Transverse colon (tissue), 4 donors: ENCODE data around the gene SCGB3A1. TPM values are rescaled to one million over a fixed set of nuclear protein-coding genes. Genes with fewer than 3 reads are reported as not detected.

Experiments
- DNase-seq: peaks from one replicate; pipeline ENCODE4 v3.0.0-alpha.2; 2019
- H3K27ac ChIP-seq, 4 donors: fragments of 200-600 bp; sonication (generic); 2 replicates each; pipeline ENCODE4 v1.5.1; 2016 to 2018; ENCODE audit warnings: inconsistent platforms in 4 of 4
- H3K27me3 ChIP-seq: fragments of 200-600 bp; sonication (generic); 2 replicates; pipeline ENCODE4 v1.5.1; 2017; ENCODE audit warnings: inconsistent platforms
- H3K36me3 ChIP-seq, 4 donors: fragments of 200-600 bp; sonication (generic); 2 replicates each; pipeline ENCODE4 v1.5.1; 2017 to 2019; ENCODE audit warnings: inconsistent platforms in 4 of 4
- H3K4me1 ChIP-seq, 4 donors: fragments of 200-600 bp; sonication (generic); 2 replicates each; pipeline ENCODE4 v1.5.1; 2017 to 2020; ENCODE audit warnings: inconsistent platforms in 4 of 4
- H3K4me3 ChIP-seq, 4 donors: fragments of 200-600 bp; sonication (generic); 1 replicate in 1 of 4; 2 replicates in 3 of 4; pipeline versions ENCODE4 v1.5.1 to v1.6.1; 2017 to 2019; ENCODE audit warnings: inconsistent platforms in 4 of 4
- H3K9me3 ChIP-seq, 2 donors: fragments of 200-600 bp; sonication (generic); 2 replicates each; pipeline ENCODE4 v1.5.1; 2017 to 2019; ENCODE audit warnings: inconsistent platforms in 2 of 2
- EP300 ChIP-seq: sonication (generic); formaldehyde crosslinking; IDR thresholded peaks from one replicate; pipeline ENCODE4 v1.6.1; 2017; ENCODE audit warnings: antibody characterized with exemption, low read depth
- POLR2A ChIP-seq: fragments of 450-650 bp; IDR thresholded peaks from one replicate; pipeline ENCODE4 v1.6.1; 2016; ENCODE audit warnings: antibody characterized with exemption, mild to moderate bottlenecking, moderate library complexity
- POLR2AphosphoS5 ChIP-seq, 3 donors: sonication (generic); formaldehyde crosslinking; IDR thresholded peaks; one replicate each; pipeline ENCODE4 v1.6.1; 2016; ENCODE audit warnings: antibody characterized with exemption in 3 of 3
- WGBS, 2 donors: methylation state at CpG; one replicate each; pipeline ENCODE4 v1.1.5; 2018; ENCODE audit warnings: low coverage in 1 of 2; 5-methylcytosine and 5-hydroxymethylcytosine counted together
- in situ Hi-C, 4 donors: fragments of 200-750 bp; cut with MboI; loops; one replicate each; pipeline versions ENCODE4 v1.15.0 to v1.15.1; 2017; ENCODE audit warnings: low sequenced_read_pairs in 3 of 4, low pct_ligation_motif_present in 1 of 4, low pct_unique_long_range_greater_than_20kb in 1 of 4
- intact Hi-C: fragments of 100-400 bp; cut with DNase I; formaldehyde crosslinking; loops from one replicate; pipeline ENCODE4 v1.15.1; 2023; ENCODE audit warnings: low total_unique reads
- total RNA-seq, 4 donors: library from RNA; depleted of rRNA; stranded (reverse); fragments of >200 nt; gene quantifications; one replicate each; pipeline ENCODE4 v1.1.0, GENCODE V29; 2016
- TF ChIP-seq, protein P1 (sequence below), 5 experiments: fragments of 200-600 bp in 3 of 5; fragments of 450-650 bp in 2 of 5; sonication (generic) in 3 of 5; IDR thresholded peaks; 1 replicate in 2 of 5; 2 replicates in 3 of 5; pipeline ENCODE4 v1.5.1; 2016 to 2017; ENCODE audit warnings: antibody characterized with exemption in 5 of 5, inconsistent platforms in 3 of 5, mild to moderate bottlenecking in 2 of 5, moderate library complexity in 1 of 5

The SCGB3A1 gene
- total RNA-seq, 4 donors from 2014 or later, result not detected

GRCh38 chr5:180595046-180595379 is 3.7 kb upstream of the SCGB3A1 start:
- peaks cover 0 to 13% (median 5%) of the 10 kb centered on the region in 4 donors for H3K4me1 ChIP-seq
- H3K36me3 ChIP-seq, result no peaks in the 10 kb centered on the region
- H3K4me3 ChIP-seq, result no peak overlapping the region
- no peaks in the 10 kb centered on the region for H3K9me3 ChIP-seq
- 60 to 81% methylated on average over 1 to 2 of the region's 2 CpGs for WGBS, 2 donors
- TF ChIP-seq EP300 (no peak), POLR2AphosphoS5 (IDR thresholded peaks at IDR 0.05) (no peak), POLR2A (no peak)
- TF ChIP-seq, protein P1, sequence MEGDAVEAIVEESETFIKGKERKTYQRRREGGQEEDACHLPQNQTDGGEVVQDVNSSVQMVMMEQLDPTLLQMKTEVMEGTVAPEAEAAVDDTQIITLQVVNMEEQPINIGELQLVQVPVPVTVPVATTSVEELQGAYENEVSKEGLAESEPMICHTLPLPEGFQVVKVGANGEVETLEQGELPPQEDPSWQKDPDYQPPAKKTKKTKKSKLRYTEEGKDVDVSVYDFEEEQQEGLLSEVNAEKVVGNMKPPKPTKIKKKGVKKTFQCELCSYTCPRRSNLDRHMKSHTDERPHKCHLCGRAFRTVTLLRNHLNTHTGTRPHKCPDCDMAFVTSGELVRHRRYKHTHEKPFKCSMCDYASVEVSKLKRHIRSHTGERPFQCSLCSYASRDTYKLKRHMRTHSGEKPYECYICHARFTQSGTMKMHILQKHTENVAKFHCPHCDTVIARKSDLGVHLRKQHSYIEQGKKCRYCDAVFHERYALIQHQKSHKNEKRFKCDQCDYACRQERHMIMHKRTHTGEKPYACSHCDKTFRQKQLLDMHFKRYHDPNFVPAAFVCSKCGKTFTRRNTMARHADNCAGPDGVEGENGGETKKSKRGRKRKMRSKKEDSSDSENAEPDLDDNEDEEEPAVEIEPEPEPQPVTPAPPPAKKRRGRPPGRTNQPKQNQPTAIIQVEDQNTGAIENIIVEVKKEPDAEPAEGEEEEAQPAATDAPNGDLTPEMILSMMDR (IDR thresholded peaks at IDR 0.05), result no peak
- H3K27me3 ChIP-seq, result peaks cover 39% of the 10 kb centered on the region
- H3K27ac ChIP-seq, result no peak overlapping the region
- no peak for DNase-seq
- in situ Hi-C loops (no loop called here), intact Hi-C loops (no loop called here)

DNA sequence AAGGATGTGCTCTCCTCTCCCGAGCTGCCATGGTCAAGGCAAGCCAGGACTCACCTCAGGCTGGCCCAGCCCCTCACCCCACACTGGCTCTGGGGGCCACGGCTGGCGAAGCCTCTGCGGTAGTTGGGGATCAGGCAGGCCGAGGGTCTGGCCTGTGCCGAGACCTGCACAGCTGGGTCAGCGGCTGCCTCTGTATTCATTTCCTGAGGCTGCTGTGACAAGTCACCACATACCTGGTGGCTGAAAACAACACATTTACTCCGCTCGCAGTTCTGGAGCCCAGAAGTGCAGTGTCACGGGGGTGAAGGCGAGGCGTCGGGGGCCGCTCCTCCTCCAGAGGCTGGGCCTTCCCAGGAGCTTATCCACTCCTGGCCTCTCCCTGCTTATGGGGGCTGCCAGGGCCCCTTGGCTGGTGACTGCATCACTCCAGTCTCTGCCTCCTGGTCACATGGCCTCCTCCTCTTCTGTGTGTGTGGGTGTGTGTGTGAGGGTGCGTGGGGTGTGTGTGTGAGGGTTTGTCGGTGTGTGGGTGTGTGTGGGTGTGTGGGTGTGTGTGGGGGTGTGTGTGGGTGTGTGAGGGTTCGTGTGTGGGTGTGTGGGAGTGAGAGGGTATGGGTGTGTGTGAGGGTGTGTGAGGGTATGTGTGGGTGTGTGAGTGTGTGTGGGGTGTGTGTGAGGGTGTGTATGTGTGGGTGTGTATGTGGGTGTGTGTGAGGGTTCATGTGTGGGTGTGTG is 3.2 kb upstream of the SCGB3A1 start:
- Histone ChIP-seq H3K27me3 (peaks cover 45% of the 10 kb centered on the region), H3K27ac (no peak overlapping the region), H3K36me3 (no peaks in the 10 kb centered on the region), H3K9me3 (no peaks in the 10 kb centered on the region), H3K4me1 (peaks cover 0 to 13% (median 5%) of the 10 kb centered on the region in 4 donors), H3K4me3 (no peak overlapping the region)
- intact Hi-C loops (no loop called here), in situ Hi-C loops (no loop called here)
- WGBS, 2 donors, result 49 to 77% methylated on average over 3 to 17 of the region's 17 CpGs
- no peak for DNase-seq
- TF ChIP-seq POLR2AphosphoS5 (IDR thresholded peaks at IDR 0.05) (no peak), EP300 (no peak), POLR2A (no peak)
- TF ChIP-seq, protein P1 (IDR thresholded peaks at IDR 0.05), result no peak

DNA sequence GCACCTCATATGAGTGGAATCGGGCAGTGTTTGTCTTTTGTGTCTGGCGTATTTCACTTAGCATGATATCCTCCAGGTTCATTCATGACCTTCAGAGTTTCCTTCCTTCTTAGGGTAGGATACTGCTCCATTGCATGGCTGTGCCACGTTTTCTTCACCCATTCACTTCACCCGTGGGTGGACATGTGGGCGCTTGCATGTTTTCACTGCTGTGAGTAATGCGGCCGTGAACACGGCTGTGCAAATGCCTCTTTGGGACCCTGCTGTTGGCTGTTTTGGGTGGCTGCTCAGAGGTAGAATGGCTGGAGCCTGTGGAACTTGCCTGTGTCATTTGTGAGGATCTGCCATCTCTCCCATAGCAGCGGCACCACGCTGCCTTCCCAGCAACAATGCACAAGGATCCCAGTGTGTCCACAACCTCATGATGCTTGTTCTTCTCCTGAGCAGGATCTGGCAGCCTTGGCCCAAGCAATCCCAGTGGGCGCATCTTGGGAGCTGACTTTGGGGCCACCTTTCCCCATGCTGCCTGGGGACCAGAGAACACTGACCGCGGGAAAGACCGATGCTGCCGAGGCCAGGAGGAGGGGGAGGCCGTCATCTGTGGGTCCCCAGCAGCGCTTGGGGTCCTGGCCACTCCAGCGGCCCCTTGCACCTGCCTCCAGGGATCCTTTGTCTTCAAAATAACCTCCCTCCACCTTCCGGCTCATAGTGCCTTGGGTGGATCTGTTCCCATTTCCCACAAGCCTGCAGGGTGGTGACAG is 2.3 kb upstream of the SCGB3A1 start:
- peaks cover 0 to 13% (median 5%) of the 10 kb centered on the region in 4 donors for H3K4me1 ChIP-seq
- DNase-seq, result no peak
- peaks cover 53% of the 10 kb centered on the region for H3K27me3 ChIP-seq
- no peak overlapping the region for H3K4me3 ChIP-seq
- WGBS, 2 donors, result 69 to 88% methylated on average over 2 to 19 of the region's 19 CpGs
- intact Hi-C loops (no loop called here), in situ Hi-C loops (no loop called here)
- H3K9me3 ChIP-seq, result no peaks in the 10 kb centered on the region
- TF ChIP-seq EP300, result no peak
- no peak for TF ChIP-seq POLR2AphosphoS5 (IDR thresholded peaks at IDR 0.05)
- TF ChIP-seq POLR2A, result no peak
- TF ChIP-seq, protein P1 (IDR thresholded peaks at IDR 0.05), result no peak
- no peaks in the 10 kb centered on the region for H3K36me3 ChIP-seq
- no peak overlapping the region for H3K27ac ChIP-seq

DNA sequence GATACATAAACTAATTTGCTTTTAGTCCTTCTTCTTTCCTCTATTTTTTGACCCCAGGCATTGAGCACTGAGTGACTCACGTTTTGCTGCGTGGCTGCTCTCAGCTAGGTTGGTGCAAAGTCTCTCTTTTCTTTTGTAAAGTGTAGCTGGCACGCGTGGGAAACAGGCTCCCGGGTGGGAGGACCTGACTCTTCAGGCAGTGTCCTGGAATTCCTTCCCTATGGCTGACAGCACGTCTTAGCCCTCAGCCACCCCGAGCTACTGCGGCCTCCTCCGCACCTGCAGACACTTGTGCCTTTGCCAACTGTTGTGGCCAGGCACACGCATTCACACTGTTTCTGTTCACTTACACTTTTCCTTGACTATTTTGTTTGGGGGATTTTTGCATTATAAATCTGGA is 877 bp upstream of the SCGB3A1 start:
- no peak overlapping the region for H3K4me3 ChIP-seq
- H3K4me1 ChIP-seq, result peaks cover 0 to 13% (median 5%) of the 10 kb centered on the region in 4 donors
- 60 to 75% methylated on average over 1 to 10 of the region's 10 CpGs for WGBS, 2 donors
- intact Hi-C loops (no loop called here), in situ Hi-C loops (no loop called here)
- H3K27ac ChIP-seq, result no peak overlapping the region
- TF ChIP-seq POLR2AphosphoS5 (IDR thresholded peaks at IDR 0.05) (no peak), EP300 (no peak)
- TF ChIP-seq, protein P1 (IDR thresholded peaks at IDR 0.05), result no peak
- no peaks in the 10 kb centered on the region for H3K9me3 ChIP-seq
- DNase-seq, result no peak
- peaks cover 55% of the 10 kb centered on the region for H3K27me3 ChIP-seq
- H3K36me3 ChIP-seq, result no peaks in the 10 kb centered on the region
